C4-2B (cell line): ENCODE results near the gene PRKCB.

Experiments used
- ZFX ChIP-seq: fragments of 450-650 bp; IDR thresholded peaks from 2 replicates; pipeline ENCODE4 v1.6.1; 2017
- TF ChIP-seq, protein P1 (sequence below): fragments of 450-650 bp; conservative IDR thresholded peaks from 2 replicates; pipeline ENCODE4 v1.5.1; 2017; ENCODE audit warnings: mild to moderate bottlenecking

DNA sequence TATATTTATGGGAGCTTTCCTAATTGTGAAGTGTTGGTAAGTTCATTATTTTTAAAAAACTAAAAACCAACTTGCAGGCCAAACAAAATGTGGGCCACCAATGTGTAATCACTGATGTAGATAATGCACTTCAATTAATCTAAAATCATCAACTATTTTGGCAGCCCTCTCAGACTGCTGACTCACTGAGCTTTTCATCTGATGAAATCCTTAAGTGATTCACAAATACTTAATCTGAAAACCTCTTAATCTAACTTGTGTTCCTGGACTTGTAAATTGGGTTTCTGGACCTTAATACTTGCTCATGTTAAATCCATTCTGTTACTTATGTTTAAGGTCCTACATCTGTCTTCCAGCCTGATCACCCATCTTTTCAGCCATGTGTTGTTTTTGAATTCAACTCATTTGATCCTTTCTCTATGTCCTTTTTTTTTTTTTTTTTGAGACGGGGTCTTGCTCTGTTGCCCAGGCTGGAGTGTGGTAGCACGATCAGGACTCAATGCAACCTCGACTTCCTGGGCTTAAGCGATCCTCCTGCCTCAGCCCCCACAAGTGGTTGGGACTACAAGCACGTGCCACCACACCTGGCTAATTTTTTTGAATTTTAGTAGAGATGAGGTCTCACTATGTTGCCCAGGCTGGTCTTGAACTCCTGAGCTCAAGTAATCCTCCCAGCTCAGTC lies 39.0 kb downstream of the PRKCB start:
- TF ChIP-seq, protein P1, sequence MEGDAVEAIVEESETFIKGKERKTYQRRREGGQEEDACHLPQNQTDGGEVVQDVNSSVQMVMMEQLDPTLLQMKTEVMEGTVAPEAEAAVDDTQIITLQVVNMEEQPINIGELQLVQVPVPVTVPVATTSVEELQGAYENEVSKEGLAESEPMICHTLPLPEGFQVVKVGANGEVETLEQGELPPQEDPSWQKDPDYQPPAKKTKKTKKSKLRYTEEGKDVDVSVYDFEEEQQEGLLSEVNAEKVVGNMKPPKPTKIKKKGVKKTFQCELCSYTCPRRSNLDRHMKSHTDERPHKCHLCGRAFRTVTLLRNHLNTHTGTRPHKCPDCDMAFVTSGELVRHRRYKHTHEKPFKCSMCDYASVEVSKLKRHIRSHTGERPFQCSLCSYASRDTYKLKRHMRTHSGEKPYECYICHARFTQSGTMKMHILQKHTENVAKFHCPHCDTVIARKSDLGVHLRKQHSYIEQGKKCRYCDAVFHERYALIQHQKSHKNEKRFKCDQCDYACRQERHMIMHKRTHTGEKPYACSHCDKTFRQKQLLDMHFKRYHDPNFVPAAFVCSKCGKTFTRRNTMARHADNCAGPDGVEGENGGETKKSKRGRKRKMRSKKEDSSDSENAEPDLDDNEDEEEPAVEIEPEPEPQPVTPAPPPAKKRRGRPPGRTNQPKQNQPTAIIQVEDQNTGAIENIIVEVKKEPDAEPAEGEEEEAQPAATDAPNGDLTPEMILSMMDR, result no peak
- TF ChIP-seq ZFX, result no peak
